SK-N-SH (cell line): ENCODE measurements around the gene PMPCB. TPM values are rescaled to one million over a fixed set of nuclear protein-coding genes. Genes with fewer than 3 reads are reported as not detected.

Source experiments
- CTCF ChIA-PET: fragments of 300-600, 350-600 bp; formaldehyde crosslinking; extraction: SDS; loops from one replicate; lab custom pipeline; 2021; lab: Yijun Ruan, JAX
- POLR2A ChIA-PET: fragments of 350-600 bp; sonication (Branson Sonifier 250); formaldehyde crosslinking; extraction: SDS; loops from one replicate; lab custom pipeline; 2020; ENCODE audit warnings: antibody characterized with exemption, inconsistent platforms; lab: Yijun Ruan, JAX
- DNase-seq: peaks from one replicate; pipeline ENCODE4 v3.0.0; 2012
- H2AFZ ChIP-seq: fragments of 200-600 bp; sonication (generic); 2 replicates; pipeline ENCODE4 v1.8.1; 2016; ENCODE audit warnings: antibody characterized with exemption, mild to moderate bottlenecking, low read depth
- H3F3A ChIP-seq: fragments of 200-600 bp; sonication (generic); replicated peaks from 2 replicates; pipeline ENCODE3; 2016; ENCODE audit warnings: antibody characterized with exemption, mild to moderate bottlenecking; ENCODE audit not compliant: insufficient read depth
- H3K27ac ChIP-seq, 2 experiments: fragments of 200-500 bp in 1 of 2; fragments of 200-600 bp in 1 of 2; sonication (Bioruptor generic) in 1 of 2; sonication (generic), shearing (Covaris generic) in 1 of 2; 2 replicates each; pipeline versions ENCODE4 v1.5.1 to v1.6.1; 2014 to 2016; ENCODE audit warnings: low read depth in 2 of 2, inconsistent platforms in 1 of 2, low read length in 1 of 2, mild to moderate bottlenecking in 1 of 2, mixed read lengths in 1 of 2
- H3K27me3 ChIP-seq: fragments of 200-600 bp; sonication (generic), shearing (Covaris generic); 2 replicates; pipeline ENCODE4 v1.6.1; 2016; ENCODE audit warnings: mixed run types; ENCODE audit not compliant: insufficient read depth
- H3K36me3 ChIP-seq, 2 experiments: fragments of 200-500 bp in 1 of 2; fragments of 200-600 bp in 1 of 2; sonication (Bioruptor generic) in 1 of 2; sonication (generic) in 1 of 2; replicated peaks in 1 of 2; 2 replicates each; pipeline versions ENCODE3 to v1.5.1; 2014 to 2016; ENCODE audit warnings: low read length in 1 of 2, mild to moderate bottlenecking in 1 of 2; ENCODE audit not compliant: insufficient read depth in 2 of 2, control insufficient read depth in 1 of 2
- H3K4me1 ChIP-seq, 2 experiments: fragments of 200-500 bp in 1 of 2; fragments of 200-600 bp in 1 of 2; sonication (Bioruptor generic) in 1 of 2; sonication (generic), shearing (Covaris generic) in 1 of 2; 2 replicates each; pipeline versions ENCODE4 v1.5.1 to v1.6.1; 2014 to 2016; ENCODE audit warnings: low read depth in 1 of 2, low read length in 1 of 2, mixed run types in 1 of 2; ENCODE audit not compliant: insufficient read depth in 2 of 2, control insufficient read depth in 1 of 2
- H3K4me2 ChIP-seq: fragments of 200-600 bp; sonication (generic), shearing (Covaris generic); 2 replicates; pipeline ENCODE4 v1.6.1; 2017; ENCODE audit warnings: mixed run types
- H3K4me3 ChIP-seq, 2 experiments: fragments of 200-500 bp in 1 of 2; fragments of 200-600 bp in 1 of 2; sonication (Bioruptor generic) in 1 of 2; sonication (generic), shearing (Covaris generic) in 1 of 2; 2 replicates each; pipeline versions ENCODE4 v1.5.1 to v1.8.1; 2014 to 2016; ENCODE audit warnings: low read depth in 2 of 2, inconsistent platforms in 1 of 2, low read length in 1 of 2, mild to moderate bottlenecking in 1 of 2, mixed read lengths in 1 of 2, moderate library complexity in 1 of 2
- H3K79me2 ChIP-seq: fragments of 200-600 bp; sonication (generic); 2 replicates; pipeline ENCODE4 v1.8.1; 2017; ENCODE audit warnings: mild to moderate bottlenecking; ENCODE audit not compliant: insufficient read depth
- H3K9ac ChIP-seq: fragments of 200-600 bp; sonication (generic); 2 replicates; pipeline ENCODE4 v1.6.1; 2017; ENCODE audit warnings: mixed run types
- H3K9me2 ChIP-seq: fragments of 200-600 bp; sonication (generic); 2 replicates; pipeline ENCODE4 v1.6.1; 2017; ENCODE audit warnings: mixed run types
- H3K9me3 ChIP-seq: fragments of 200-600 bp; sonication (generic); 2 replicates; pipeline ENCODE4 v1.6.1; 2017; ENCODE audit warnings: mixed run types, mild to moderate bottlenecking, moderate library complexity
- H4K20me1 ChIP-seq: fragments of 200-600 bp; sonication (generic); 2 replicates; pipeline ENCODE4 v1.6.1; 2017; ENCODE audit warnings: mild to moderate bottlenecking, mixed run types; ENCODE audit not compliant: insufficient read depth
- CHD2 ChIP-seq: fragments of 150-350 bp; IDR thresholded peaks from 2 replicates; pipeline ENCODE4 v1.6.1; 2018; ENCODE audit warnings: low read length; ENCODE audit not compliant: partially characterized antibody
- EP300 ChIP-seq, 2 experiments: IDR thresholded peaks; 2 replicates each; pipeline versions ENCODE4 v1.4.0 to v1.6.1; 2012; ENCODE audit warnings: borderline replicate concordance in 1 of 2, low read depth in 1 of 2, low read length in 1 of 2
- EZH2phosphoT487 ChIP-seq: fragments of 200-600 bp; sonication (generic); IDR thresholded peaks from 2 replicates; pipeline ENCODE4 v1.6.1; 2017; ENCODE audit warnings: low read depth, mixed run types, mild to moderate bottlenecking, antibody characterized with exemption, moderate library complexity, borderline replicate concordance
- FOXM1 ChIP-seq: IDR thresholded peaks from 2 replicates; pipeline ENCODE4 v1.4.0; 2012; ENCODE audit warnings: low read depth, mild to moderate bottlenecking
- GATA2 ChIP-seq: sonication (generic); formaldehyde crosslinking; IDR thresholded peaks from 2 replicates; pipeline ENCODE4 v1.5.0; 2020; ENCODE audit warnings: mild to moderate bottlenecking, missing genetic modification reagents
- MXI1 ChIP-seq: IDR thresholded peaks from 2 replicates; pipeline ENCODE4 v1.6.1; 2012; ENCODE audit warnings: mild to moderate bottlenecking, low read depth, low read length, improper control_type of control experiment
- NFIC ChIP-seq: IDR thresholded peaks from 2 replicates; pipeline ENCODE4 v1.4.0; 2012; ENCODE audit warnings: borderline replicate concordance
- NRF1 ChIP-seq: IDR thresholded peaks from 2 replicates; pipeline ENCODE4 v1.6.1; 2012; ENCODE audit warnings: low read depth, mild to moderate bottlenecking, low read length
- RFX5 ChIP-seq: IDR thresholded peaks from 2 replicates; pipeline ENCODE4 v1.6.1; 2012; ENCODE audit warnings: mild to moderate bottlenecking, improper control_type of control experiment, low read length
- SIN3A ChIP-seq: IDR thresholded peaks from 2 replicates; pipeline ENCODE4 v1.6.1; 2012; ENCODE audit warnings: low read depth, mild to moderate bottlenecking, low read length, moderate library complexity, borderline replicate concordance
- SMC3 ChIP-seq: IDR thresholded peaks from 2 replicates; pipeline ENCODE4 v1.6.1; 2012; ENCODE audit warnings: low read depth, low read length, improper control_type of control experiment
- TAF1 ChIP-seq: IDR thresholded peaks from 2 replicates; pipeline ENCODE4 v1.6.1; 2012; ENCODE audit warnings: low read depth, mild to moderate bottlenecking, low read length, moderate library complexity, borderline replicate concordance
- WGBS: methylation state at CpG from one replicate; pipeline ENCODE4 v1.1.6; 2017; ENCODE audit warnings: low lambda C conversion rate; 5-methylcytosine and 5-hydroxymethylcytosine counted together
- polyA plus RNA-seq, 3 experiments: library from polyadenylated mRNA; depleted of rRNA; stranded (reverse); fragments of >200 nt; gene quantifications; 2 replicates each; pipeline ENCODE4 v1.2.3, GENCODE V29; 2012
- TF ChIP-seq, protein P1 (sequence below): fragments of 150-350 bp; IDR thresholded peaks from 2 replicates; pipeline ENCODE4 v1.6.1; 2016; ENCODE audit warnings: mild to moderate bottlenecking, low read depth, low read length
- TF ChIP-seq, protein P2 (sequence below): IDR thresholded peaks from 2 replicates; pipeline ENCODE4; 2012

The PMPCB gene
- polyA plus RNA-seq, 1 of the 3 experiments (the other 2 are of a cell fraction), result 116 TPM

DNA sequence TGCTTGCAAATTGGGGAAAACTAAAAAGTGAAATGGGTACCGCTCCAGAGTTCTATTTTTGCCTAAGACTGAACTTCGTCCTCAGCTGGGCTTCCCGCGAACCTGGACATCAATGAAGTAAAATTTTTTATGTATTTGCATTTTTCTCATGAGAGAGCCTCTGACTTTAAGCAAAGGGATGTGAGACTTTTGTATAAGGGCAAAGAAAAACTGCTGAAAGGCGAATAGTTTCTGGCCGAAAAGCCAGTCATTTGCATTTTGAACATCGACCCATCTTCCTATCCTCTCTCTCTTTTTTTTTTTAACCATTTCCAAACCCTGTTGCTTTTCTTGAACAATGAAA, 573 bp downstream of the PMPCB start:
- H3K4me3 ChIP-seq, result peak overlapping the region; percentile 89 to 95
- H3K27ac ChIP-seq, result peak overlapping the region; percentile 78 to 89
- H3K27me3 ChIP-seq, result no peaks in the 10 kb centered on the region
- H3F3A ChIP-seq, result peaks cover 11% of the 10 kb centered on the region
- H3K9me2 ChIP-seq, result no peaks in the 10 kb centered on the region
- peaks cover 51% of the 10 kb centered on the region for H3K79me2 ChIP-seq
- ChIA-PET CTCF (interaction anchor here (0.9 to 2.6 kb wide), 9 partner anchors 9 to 208 kb away, joined by 3 to 17 read pairs (median 3); no protein-coding TSS in a partner anchor), POLR2A (interaction anchor here (1.9 kb wide), 1 partner anchor 12 kb away, joined by 6 read pairs; no protein-coding TSS in a partner anchor)
- WGBS, result 0% methylated on average over 7 of the region's 7 CpGs
- H2AFZ ChIP-seq, result peak overlapping the region; percentile 100
- no peaks in the 10 kb centered on the region for H4K20me1 ChIP-seq
- H3K9ac ChIP-seq, result peak overlapping the region; percentile 88
- peaks cover 7 to 15% of the 10 kb centered on the region in 2 experiments; a peak in 2 of 4 replicates for H3K4me1 ChIP-seq
- TF ChIP-seq NRF1 (no peak), SIN3A (no peak)
- H3K36me3 ChIP-seq, result peaks cover 38 to 42% of the 10 kb centered on the region in 2 experiments
- no peaks in the 10 kb centered on the region for H3K9me3 ChIP-seq
- peak overlapping the region; percentile 90 for H3K4me2 ChIP-seq
- no peak for DNase-seq

DNA sequence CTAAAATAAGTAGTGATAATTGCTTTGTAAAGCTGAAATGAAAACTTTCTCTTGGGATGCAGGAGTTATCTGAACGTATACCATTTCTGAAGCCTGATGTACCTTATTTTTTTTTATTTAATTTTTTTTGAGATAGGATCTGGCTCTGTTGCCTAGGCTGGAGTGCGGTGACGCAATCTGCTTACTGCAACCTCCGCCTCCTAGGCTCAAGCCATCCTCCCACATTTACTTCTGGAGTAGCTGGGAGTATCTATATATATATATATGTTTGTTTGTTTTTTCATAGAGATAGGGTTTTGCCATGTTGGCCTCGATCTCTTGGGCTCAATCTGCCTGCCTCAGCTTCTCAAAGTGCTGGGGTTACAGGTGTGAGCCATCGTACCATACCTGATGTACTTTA, 2.4 kb downstream of the PMPCB start:
- no peaks in the 10 kb centered on the region for H3K9me2 ChIP-seq
- H4K20me1 ChIP-seq, result no peaks in the 10 kb centered on the region
- ChIA-PET CTCF (interaction anchor here (1.1 to 2.1 kb wide), 4 partner anchors 8 to 237 kb away, joined by 3 to 6 read pairs (median 6); no protein-coding TSS in a partner anchor), POLR2A (interaction anchor here (1.9 kb wide), 1 partner anchor 11 kb away, joined by 6 read pairs; no protein-coding TSS in a partner anchor)
- peaks cover 7 to 15% of the 10 kb centered on the region in 2 experiments; a peak in 2 of 4 replicates for H3K4me1 ChIP-seq
- 0 out of 2 replicates have a peak overlapping the region, but pooled peaks have one; percentile 88 for H3K9ac ChIP-seq
- peaks cover 51 to 60% of the 10 kb centered on the region in 2 experiments for H3K36me3 ChIP-seq
- H3F3A ChIP-seq, result peaks cover 23% of the 10 kb centered on the region
- no peak overlapping the region; the same call in 1 of the 2 replicates for H3K4me2 ChIP-seq
- no peak overlapping the region for H3K4me3 ChIP-seq
- H3K27ac ChIP-seq, result no peak overlapping the region
- H3K79me2 ChIP-seq, result peaks cover 61% of the 10 kb centered on the region
- DNase-seq, result no peak
- no peaks in the 10 kb centered on the region for H3K27me3 ChIP-seq
- 97% methylated on average over 6 of the region's 6 CpGs for WGBS
- no peak overlapping the region for H2AFZ ChIP-seq
- no peak for TF ChIP-seq RFX5
- TF ChIP-seq MXI1, result no peak
- TF ChIP-seq FOXM1, result no peak
- no peak for TF ChIP-seq SMC3
- no peak for TF ChIP-seq EZH2phosphoT487
- no peak for TF ChIP-seq EP300 (IDR thresholded peaks at IDR 0.05; ENCODE audit: borderline replicate concordance in 1 of 2, low read depth in 1 of 2, low read length in 1 of 2)
- TF ChIP-seq CHD2, result no peak
- TF ChIP-seq, protein P1, sequence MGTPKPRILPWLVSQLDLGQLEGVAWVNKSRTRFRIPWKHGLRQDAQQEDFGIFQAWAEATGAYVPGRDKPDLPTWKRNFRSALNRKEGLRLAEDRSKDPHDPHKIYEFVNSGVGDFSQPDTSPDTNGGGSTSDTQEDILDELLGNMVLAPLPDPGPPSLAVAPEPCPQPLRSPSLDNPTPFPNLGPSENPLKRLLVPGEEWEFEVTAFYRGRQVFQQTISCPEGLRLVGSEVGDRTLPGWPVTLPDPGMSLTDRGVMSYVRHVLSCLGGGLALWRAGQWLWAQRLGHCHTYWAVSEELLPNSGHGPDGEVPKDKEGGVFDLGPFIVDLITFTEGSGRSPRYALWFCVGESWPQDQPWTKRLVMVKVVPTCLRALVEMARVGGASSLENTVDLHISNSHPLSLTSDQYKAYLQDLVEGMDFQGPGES, result no peak
- no peak for TF ChIP-seq TAF1
- no peak for TF ChIP-seq NFIC
- TF ChIP-seq, protein P2, sequence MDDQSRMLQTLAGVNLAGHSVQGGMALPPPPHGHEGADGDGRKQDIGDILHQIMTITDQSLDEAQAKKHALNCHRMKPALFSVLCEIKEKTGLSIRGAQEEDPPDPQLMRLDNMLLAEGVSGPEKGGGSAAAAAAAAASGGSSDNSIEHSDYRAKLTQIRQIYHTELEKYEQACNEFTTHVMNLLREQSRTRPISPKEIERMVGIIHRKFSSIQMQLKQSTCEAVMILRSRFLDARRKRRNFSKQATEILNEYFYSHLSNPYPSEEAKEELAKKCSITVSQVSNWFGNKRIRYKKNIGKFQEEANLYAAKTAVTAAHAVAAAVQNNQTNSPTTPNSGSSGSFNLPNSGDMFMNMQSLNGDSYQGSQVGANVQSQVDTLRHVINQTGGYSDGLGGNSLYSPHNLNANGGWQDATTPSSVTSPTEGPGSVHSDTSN, result no peak
- no peak for TF ChIP-seq GATA2 (CRISPR knock-in tag)
- no peaks in the 10 kb centered on the region for H3K9me3 ChIP-seq
